Measurements from ENCODE around the gene ATP5MC3. TPM values are rescaled to one million over a fixed set of nuclear protein-coding genes. Genes with fewer than 3 reads are reported as not detected.
"Not testable (repeated sequence)": the region's sequence is repeated elsewhere in the genome, so short reads cannot be mapped to it uniquely, and the experiment has no call there.

Gene ATP5MC3
- total RNA-seq = 80.8 TPM

- DNase-seq (ENCODE audit: low spot score) (peak; percentile 95), ATAC-seq (peak; percentile 98)
- intact Hi-C loops (cut with DNase I) = no loop called here
These were observed at the start of gene ATP5MC3 for GRCh38 chr2:175181104-175181876. TSS of gene ATP5MC3 (minus strand) at chr2:175181710. CDS start at chr2:175181393, 317 bp downstream.

GRCh38 chr2:175228601-175229000 is 47.1 kb upstream of the ATP5MC3 start:
- ATAC-seq; intact Hi-C loops (cut with DNase I): not testable (repeated sequence)

GRCh38 chr2:175228179-175228578 is 46.7 kb upstream of the ATP5MC3 start:
- no peak for DNase-seq (ENCODE audit: low spot score)
- intact Hi-C loops (cut with DNase I) = no loop called here
- no peak for ATAC-seq

More at GRCh38 chr2:175228601-175229000, 47.1 kb upstream of the ATP5MC3 start:
- DNase-seq (ENCODE audit: low spot score) = not testable (repeated sequence)

GRCh38 chr2:175227393-175227792 is 45.9 kb upstream of the ATP5MC3 start:
- intact Hi-C loops (cut with DNase I) = no loop called here
- DNase-seq (ENCODE audit: low spot score) = no peak
- ATAC-seq = no peak

- DNase-seq (ENCODE audit: low spot score) = no peak
- no peak for ATAC-seq
- intact Hi-C loops (cut with DNase I) = no loop called here
These were observed 38.6 kb upstream of the ATP5MC3 start for GRCh38 chr2:175220075-175220474.

- intact Hi-C loops (cut with DNase I) = no loop called here
- ATAC-seq (no peak), DNase-seq (ENCODE audit: low spot score) (no peak)
These were observed 37.0 kb upstream of the ATP5MC3 start for GRCh38 chr2:175218551-175218950.

GRCh38 chr2:175207741-175208438 is 26.4 kb upstream of the ATP5MC3 start:
- DNase-seq (ENCODE audit: low spot score) (no peak), ATAC-seq (no peak)
- intact Hi-C loops (cut with DNase I) = no loop called here

- no peak for DNase-seq (ENCODE audit: low spot score)
- no peak for ATAC-seq
- intact Hi-C loops (cut with DNase I) = no loop called here
These were observed 25.4 kb upstream of the ATP5MC3 start for GRCh38 chr2:175206866-175207265.

- DNase-seq (ENCODE audit: low spot score) = no peak
- ATAC-seq = no peak
- intact Hi-C loops (cut with DNase I) = no loop called here
These were observed 24.0 kb upstream of the ATP5MC3 start for GRCh38 chr2:175205523-175205922.

GRCh38 chr2:175203621-175204496 is 22.3 kb upstream of the ATP5MC3 start:
- ATAC-seq = peak; percentile 84
- intact Hi-C loops (cut with DNase I) = no loop called here
- peak; percentile 59 for DNase-seq (ENCODE audit: low spot score)

- DNase-seq (ENCODE audit: low spot score) = no peak
- intact Hi-C loops (cut with DNase I) = no loop called here
- no peak for ATAC-seq
These were observed 13.5 kb upstream of the ATP5MC3 start for GRCh38 chr2:175195012-175195411.

GRCh38 chr2:175188761-175189160 is 7.3 kb upstream of the ATP5MC3 start:
- no peak for DNase-seq (ENCODE audit: low spot score)
- ATAC-seq = no peak
- intact Hi-C loops (cut with DNase I) = no loop called here

- intact Hi-C loops (cut with DNase I) = no loop called here
- ATAC-seq = no peak
- no peak for DNase-seq (ENCODE audit: low spot score)
These were observed 5.9 kb upstream of the ATP5MC3 start for GRCh38 chr2:175187378-175187777.

- DNase-seq (ENCODE audit: low spot score) (no peak), ATAC-seq (no peak)
- intact Hi-C loops (cut with DNase I) = no loop called here
These were observed 2.2 kb upstream of the ATP5MC3 start for GRCh38 chr2:175183674-175184073.

GRCh38 chr2:175181877-175182308 is 383 bp upstream of the ATP5MC3 start:
- intact Hi-C loops (cut with DNase I) = no loop called here
- ATAC-seq (no peak), DNase-seq (ENCODE audit: low spot score) (no peak)

- peak; percentile 62 for DNase-seq (ENCODE audit: low spot score)
- intact Hi-C loops (cut with DNase I) = no loop called here
- peak; percentile 71 for ATAC-seq
These were observed 808 bp downstream of the ATP5MC3 start for GRCh38 chr2:175180701-175181103.

- intact Hi-C loops (cut with DNase I) = no loop called here
- ATAC-seq (no peak), DNase-seq (ENCODE audit: low spot score) (no peak)
These were observed 4.9 kb downstream of the ATP5MC3 start for GRCh38 chr2:175176624-175177023.

GRCh38 chr2:175175896-175176295 is 5.6 kb downstream of the ATP5MC3 start:
- intact Hi-C loops (cut with DNase I) = no loop called here
- ATAC-seq = no peak
- no peak for DNase-seq (ENCODE audit: low spot score)

GRCh38 chr2:175175320-175175719 is 6.2 kb downstream of the ATP5MC3 start:
- DNase-seq (ENCODE audit: low spot score) = no peak
- no peak for ATAC-seq
- intact Hi-C loops (cut with DNase I) = no loop called here

Measured in sciatic nerve (tissue), 2 donors.